Measurements from ENCODE around the gene LHX8. TPM values are rescaled to one million over a fixed set of nuclear protein-coding genes. Genes with fewer than 3 reads are reported as not detected.

Gene LHX8
- total RNA-seq, 1 donor from 2014 or later, result not detected

DNA sequence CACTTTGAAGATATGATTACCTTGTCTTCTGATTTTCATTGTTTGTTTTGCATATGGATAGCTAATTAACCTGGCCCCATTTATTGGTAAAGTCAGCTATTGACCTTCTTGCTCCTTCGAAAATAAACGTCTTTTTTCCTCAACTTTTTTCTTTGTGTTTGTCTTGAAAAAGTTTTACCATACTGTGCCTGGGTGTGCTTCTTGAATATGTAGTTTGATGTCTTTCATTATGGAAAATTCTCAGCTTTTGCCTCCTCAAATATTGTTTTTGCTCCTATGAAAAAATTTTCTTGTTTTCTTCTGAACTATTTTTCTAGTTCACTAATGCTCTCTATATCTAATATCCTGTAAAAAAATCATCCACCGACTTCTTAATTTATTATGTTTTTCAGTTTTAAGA lies 25.0 kb downstream of the LHX8 start:
- no peak for TF ChIP-seq CTCF (IDR thresholded peaks at IDR 0.05)
- peaks cover 19% of the 10 kb centered on the region for H3K27me3 Mint-ChIP-seq (ENCODE audit: low read depth)
- H3K4me1 Mint-ChIP-seq (ENCODE audit: low read depth), result no peaks in the 10 kb centered on the region
- H3K36me3 Mint-ChIP-seq (ENCODE audit: low read depth), result no peaks in the 10 kb centered on the region
- no peak for DNase-seq (ENCODE audit: low spot score)
- no peak overlapping the region for H3K4me3 Mint-ChIP-seq (ENCODE audit: unreplicated experiment)
- peaks cover 4% of the 10 kb centered on the region for H3K9me3 Mint-ChIP-seq (ENCODE audit: low read depth)
- H3K27ac Mint-ChIP-seq (ENCODE audit: unreplicated experiment), result no peak overlapping the region

- no peak for DNase-seq (ENCODE audit: low spot score)
- no peaks in the 10 kb centered on the region for H3K9me3 Mint-ChIP-seq (ENCODE audit: low read depth)
- H3K27ac Mint-ChIP-seq (ENCODE audit: unreplicated experiment), result no peak overlapping the region
- TF ChIP-seq CTCF (IDR thresholded peaks at IDR 0.05), result no peak
- no peaks in the 10 kb centered on the region for H3K36me3 Mint-ChIP-seq (ENCODE audit: low read depth)
- H3K27me3 Mint-ChIP-seq (ENCODE audit: low read depth), result peaks cover 10% of the 10 kb centered on the region
- no peak overlapping the region for H3K4me3 Mint-ChIP-seq (ENCODE audit: unreplicated experiment)
- no peaks in the 10 kb centered on the region for H3K4me1 Mint-ChIP-seq (ENCODE audit: low read depth)
Measured at GRCh38 chr1:75165264-75165663, 31.1 kb downstream of the LHX8 start.

- H3K27ac Mint-ChIP-seq (ENCODE audit: unreplicated experiment), result no peak overlapping the region
Measured at GRCh38 chr1:75166821-75167220, 32.6 kb downstream of the LHX8 start.

DNA sequence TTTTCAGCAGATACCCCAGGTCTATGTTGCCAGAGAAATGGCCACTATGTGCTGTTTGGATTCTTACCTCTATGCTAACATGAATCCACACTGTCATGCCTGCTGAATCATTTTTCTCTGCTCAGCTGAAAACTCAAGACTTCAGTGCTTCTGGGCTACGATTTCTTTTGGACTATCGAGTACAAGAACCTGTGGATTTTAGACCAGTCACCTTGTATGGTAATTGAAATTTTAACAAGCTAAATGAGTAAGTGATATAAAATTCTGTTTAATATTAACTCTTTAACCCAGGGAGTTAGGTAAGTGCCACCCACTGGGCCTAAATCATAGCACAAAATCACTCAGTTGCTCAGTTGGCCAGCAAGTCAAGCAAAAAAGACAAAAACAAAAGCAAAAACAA lies 35.8 kb downstream of the LHX8 start:
- Mint-ChIP-seq H3K27me3 (ENCODE audit: low read depth) (peaks cover 7% of the 10 kb centered on the region), H3K4me1 (ENCODE audit: low read depth) (no peaks in the 10 kb centered on the region), H3K36me3 (ENCODE audit: low read depth) (no peaks in the 10 kb centered on the region), H3K27ac (ENCODE audit: unreplicated experiment) (no peak overlapping the region), H3K4me3 (ENCODE audit: unreplicated experiment) (no peak overlapping the region), H3K9me3 (ENCODE audit: low read depth) (no peaks in the 10 kb centered on the region)
- no peak for DNase-seq (ENCODE audit: low spot score)
- no peak for TF ChIP-seq CTCF (IDR thresholded peaks at IDR 0.05)

More at GRCh38 chr1:75166821-75167220, 32.6 kb downstream of the LHX8 start:
- Mint-ChIP-seq H3K4me1 (ENCODE audit: low read depth) (no peaks in the 10 kb centered on the region), H3K27me3 (ENCODE audit: low read depth) (peaks cover 10% of the 10 kb centered on the region), H3K9me3 (ENCODE audit: low read depth) (no peaks in the 10 kb centered on the region), H3K4me3 (ENCODE audit: unreplicated experiment) (no peak overlapping the region), H3K36me3 (ENCODE audit: low read depth) (no peaks in the 10 kb centered on the region)
- DNase-seq (ENCODE audit: low spot score), result no peak
- no peak for TF ChIP-seq CTCF (IDR thresholded peaks at IDR 0.05)

- no peak for TF ChIP-seq CTCF (IDR thresholded peaks at IDR 0.05)
- Mint-ChIP-seq H3K4me3 (ENCODE audit: unreplicated experiment) (no peak overlapping the region), H3K27ac (ENCODE audit: unreplicated experiment) (no peak overlapping the region), H3K4me1 (ENCODE audit: low read depth) (no peaks in the 10 kb centered on the region), H3K27me3 (ENCODE audit: low read depth) (peaks cover 7% of the 10 kb centered on the region), H3K9me3 (ENCODE audit: low read depth) (peaks cover 2% of the 10 kb centered on the region), H3K36me3 (ENCODE audit: low read depth) (peaks cover 1% of the 10 kb centered on the region)
- no peak for DNase-seq (ENCODE audit: low spot score)
Measured at GRCh38 chr1:75170981-75171380, 36.8 kb downstream of the LHX8 start.
